A549 (cell line): ENCODE results near the gene STOX2.

ENCODE experiments used
- CEBPB ChIP-seq, 2 experiments: fragments of >200 bp in 1 of 2; sonication (Bioruptor Twin) in 1 of 2; formaldehyde crosslinking in 1 of 2; IDR thresholded peaks; 2 replicates each; pipeline ENCODE4 v1.6.1; 2012 to 2016
- CTCF ChIP-seq: fragments of >200 bp; sonication (Bioruptor Twin); formaldehyde crosslinking; IDR thresholded peaks from 3 replicates; pipeline ENCODE4 v1.5.1; 2016
- EP300 ChIP-seq, 2 experiments: fragments of >200 bp; sonication (Bioruptor Twin); formaldehyde crosslinking; IDR thresholded peaks; 2 replicates in 1 of 2; 3 replicates in 1 of 2; pipeline ENCODE4 v1.6.1; 2016 to 2017
- JUN ChIP-seq, 2 experiments: fragments of >200 bp; sonication (Bioruptor Twin); formaldehyde crosslinking; IDR thresholded peaks; 2 replicates in 1 of 2; 3 replicates in 1 of 2; pipeline ENCODE4 v1.6.1; 2016 to 2017
- POLR2A ChIP-seq: IDR thresholded peaks from 2 replicates; pipeline ENCODE4 v1.6.1; 2012; ENCODE audit warnings: mild to moderate bottlenecking, low read length
- RAD21 ChIP-seq, 2 experiments: fragments of >200 bp in 1 of 2; sonication (Bioruptor Twin) in 1 of 2; formaldehyde crosslinking in 1 of 2; IDR thresholded peaks in 1 of 2; conservative IDR thresholded peaks in 1 of 2; 2 replicates in 1 of 2; 3 replicates in 1 of 2; pipeline ENCODE4 v1.6.1; 2012 to 2018; ENCODE audit warnings: inconsistent platforms in 1 of 2
- REST ChIP-seq: fragments of 200-600 bp; sonication (generic); IDR thresholded peaks from 2 replicates; pipeline ENCODE4 v1.6.1; 2016; ENCODE audit warnings: antibody characterized with exemption, mild to moderate bottlenecking, moderate library complexity

GRCh38 chr4:184028561-184029374, 123.7 kb downstream of the STOX2 start:
- TF ChIP-seq JUN (IDR thresholded peaks at IDR 0.05) (no peak), EP300 (IDR thresholded peaks at IDR 0.05) (no peak), POLR2A (no peak), CTCF (no peak), RAD21 (conservative IDR thresholded peaks at IDR 0.05 in 1 of 2, IDR thresholded peaks at IDR 0.05 in 1 of 2) (no peak), REST (no peak), CEBPB (IDR thresholded peaks at IDR 0.05) (no peak)
